ENCODE results near the gene BRF1.
"Not testable (repeated sequence)": the region's sequence is repeated elsewhere in the genome, so short reads cannot be mapped to it uniquely, and the experiment has no call there.

The BRF1 gene

GRCh38 chr14:105300542-105301102 is at the start of gene BRF1:
Gene BRF1 (minus strand): TSS chr14:105301001. CDS start chr14:105300629, 372 bp downstream.
- DNase-seq: peak; percentile 96

GRCh38 chr14:105349992-105350391 is 49.2 kb upstream of the BRF1 start:
- no peak for DNase-seq

- no peak for DNase-seq
These were observed 48.3 kb upstream of the BRF1 start for GRCh38 chr14:105348945-105349699.

GRCh38 chr14:105348169-105348944 is 47.6 kb upstream of the BRF1 start:
- no peak for DNase-seq

GRCh38 chr14:105347587-105347968 is 46.8 kb upstream of the BRF1 start:
- DNase-seq: no peak

GRCh38 chr14:105346876-105347586 is 46.2 kb upstream of the BRF1 start:
- DNase-seq: no peak

- DNase-seq: no peak
These were observed 45.4 kb upstream of the BRF1 start for GRCh38 chr14:105346200-105346533.

- no peak for DNase-seq
These were observed 42.4 kb upstream of the BRF1 start for GRCh38 chr14:105343194-105343593.

- no peak for DNase-seq
These were observed 40.3 kb upstream of the BRF1 start for GRCh38 chr14:105340821-105341733.

GRCh38 chr14:105337966-105338741 is 37.4 kb upstream of the BRF1 start:
- no peak for DNase-seq

- no peak for DNase-seq
These were observed 36.6 kb upstream of the BRF1 start for GRCh38 chr14:105337433-105337832.

GRCh38 chr14:105336477-105337287 is 35.9 kb upstream of the BRF1 start:
- DNase-seq: no peak

- DNase-seq: no peak
These were observed 35.1 kb upstream of the BRF1 start for GRCh38 chr14:105335735-105336476.

- DNase-seq: not testable (repeated sequence)
These were observed 34.4 kb upstream of the BRF1 start for GRCh38 chr14:105335231-105335542.

GRCh38 chr14:105334383-105335230 is 33.8 kb upstream of the BRF1 start:
- DNase-seq: no peak

GRCh38 chr14:105333613-105334364 is 33.0 kb upstream of the BRF1 start:
- DNase-seq: no peak

- no peak for DNase-seq
These were observed 32.3 kb upstream of the BRF1 start for GRCh38 chr14:105333020-105333490.

- no peak for DNase-seq
These were observed 31.6 kb upstream of the BRF1 start for GRCh38 chr14:105332350-105332874.

Measured in stimulated activated CD4-positive, alpha-beta T cell treated with anti-CD3 and anti-CD28 coated beads, Interleukin-1b, Interleukin-23, amount 100 ng/mL, for 48 hours (primary cell).